HEK293 (cell line): ENCODE data around the gene NCOA3.

Source experiments
- CTCF ChIA-PET: fragments of 350-600 bp; formaldehyde crosslinking; extraction: SDS; loops from one replicate; lab custom pipeline; 2021; ENCODE audit warnings: antibody characterized with exemption; lab: Yijun Ruan, JAX
- POLR2A ChIA-PET: fragments of 300-600 bp; formaldehyde crosslinking; extraction: SDS; loops from one replicate; lab custom pipeline; 2020; ENCODE audit warnings: antibody characterized with exemption, inconsistent platforms; lab: Yijun Ruan, JAX
- H3K27ac ChIP-seq: fragments of 200-500 bp; sonication (Bioruptor generic); 2 replicates; pipeline ENCODE4 v1.5.1; 2014; ENCODE audit warnings: low read depth, low read length, control low read depth, inconsistent platforms; ENCODE audit errors: extremely low read depth
- H3K36me3 ChIP-seq, 2 experiments: fragments of 200-500 bp in 1 of 2; sonication (Bioruptor generic) in 1 of 2; 1 replicate in 1 of 2; 2 replicates in 1 of 2; pipeline ENCODE4 v1.5.1; 2014 to 2017; ENCODE audit warnings: inconsistent platforms in 2 of 2, low read length in 2 of 2; ENCODE audit not compliant: control insufficient read depth in 2 of 2, insufficient read depth in 1 of 2
- H3K4me1 ChIP-seq: fragments of 200-500 bp; sonication (Bioruptor generic); 2 replicates; pipeline ENCODE4 v1.5.1; 2014; ENCODE audit warnings: mild to moderate bottlenecking, low read length, inconsistent platforms; ENCODE audit not compliant: control insufficient read depth, insufficient read depth
- H3K4me3 ChIP-seq: 2 replicates; pipeline ENCODE4 v1.5.1; 2011; ENCODE audit warnings: low read depth, mild to moderate bottlenecking, control low read depth, low read length, moderate library complexity
- H3K9me3 ChIP-seq: fragments of 200-500 bp; sonication (Bioruptor generic); 2 replicates; pipeline ENCODE4 v1.5.1; 2014; ENCODE audit warnings: low read depth, low read length, inconsistent platforms; ENCODE audit not compliant: control insufficient read depth, insufficient read depth
- BCL11A ChIP-seq: fragments of 450-650 bp; formaldehyde crosslinking; IDR thresholded peaks from 2 replicates; pipeline ENCODE4 v1.5.1; 2016; ENCODE audit warnings: low read depth, missing biosample characterization, missing genetic modification characterization
- BCL11B ChIP-seq: fragments of 450-650 bp; formaldehyde crosslinking; IDR thresholded peaks from 2 replicates; pipeline ENCODE4 v1.5.1; 2016; ENCODE audit warnings: low read depth, missing biosample characterization, missing genetic modification characterization
- GLI4 ChIP-seq: fragments of 450-650 bp; formaldehyde crosslinking; IDR thresholded peaks from 2 replicates; pipeline ENCODE4 v1.5.1; 2016; ENCODE audit warnings: missing biosample characterization, missing genetic modification characterization
- GLIS2 ChIP-seq: fragments of 450-650 bp; formaldehyde crosslinking; IDR thresholded peaks from 2 replicates; pipeline ENCODE4 v1.5.1; 2016; ENCODE audit warnings: missing biosample characterization, missing genetic modification characterization
- SETDB1 ChIP-seq: IDR thresholded peaks from one replicate; pipeline ENCODE4 v1.6.1; 2017; ENCODE audit warnings: mild to moderate bottlenecking, low read length, moderate library complexity, mixed read lengths; ENCODE audit not compliant: insufficient read length
- ZBTB1 ChIP-seq: fragments of 450-650 bp; formaldehyde crosslinking; IDR thresholded peaks from 2 replicates; pipeline ENCODE4 v1.5.1; 2016; ENCODE audit warnings: missing biosample characterization, missing genetic modification characterization
- ZBTB10 ChIP-seq: fragments of 450-650 bp; formaldehyde crosslinking; IDR thresholded peaks from 2 replicates; pipeline ENCODE4 v1.5.1; 2016; ENCODE audit warnings: missing biosample characterization, missing genetic modification characterization
- ZFHX2 ChIP-seq: fragments of 450-650 bp; formaldehyde crosslinking; conservative IDR thresholded peaks from 2 replicates; pipeline ENCODE4 v1.5.1; 2016; ENCODE audit warnings: missing biosample characterization, missing genetic modification characterization
- ZNF132 ChIP-seq: fragments of 450-650 bp; formaldehyde crosslinking; IDR thresholded peaks from 2 replicates; pipeline ENCODE4 v1.5.1; 2017; ENCODE audit warnings: missing biosample characterization, missing genetic modification characterization, borderline replicate concordance
- ZNF140 ChIP-seq: fragments of 450-650 bp; formaldehyde crosslinking; IDR thresholded peaks from 2 replicates; pipeline ENCODE4 v1.5.1; 2016; ENCODE audit warnings: missing biosample characterization, missing genetic modification characterization
- ZNF18 ChIP-seq: fragments of 450-650 bp; formaldehyde crosslinking; IDR thresholded peaks from 2 replicates; pipeline ENCODE4 v1.5.1; 2016; ENCODE audit warnings: missing biosample characterization, missing genetic modification characterization
- ZNF184 ChIP-seq: fragments of 450-650 bp; IDR thresholded peaks from 2 replicates; pipeline ENCODE4 v1.5.1; 2018; ENCODE audit warnings: missing biosample characterization, mild to moderate bottlenecking, missing genetic modification characterization
- ZNF274 ChIP-seq, 2 experiments: fragments of 200-500 bp in 1 of 2; fragments of 450-650 bp in 1 of 2; sonication (Bioruptor generic) in 1 of 2; formaldehyde crosslinking in 1 of 2; IDR thresholded peaks; 2 replicates each; pipeline versions ENCODE4 v1.5.1 to v1.6.1; 2014 to 2016; ENCODE audit warnings: borderline replicate concordance in 1 of 2, inconsistent platforms in 1 of 2, low read length in 1 of 2, missing biosample characterization in 1 of 2, missing genetic modification characterization in 1 of 2
- ZNF561 ChIP-seq: fragments of 450-650 bp; IDR thresholded peaks from 2 replicates; pipeline ENCODE4 v1.5.1; 2018; ENCODE audit warnings: missing biosample characterization, missing genetic modification characterization, borderline replicate concordance
- ZNF677 ChIP-seq: fragments of 450-650 bp; IDR thresholded peaks from 2 replicates; pipeline ENCODE4 v1.5.0; 2018; ENCODE audit warnings: missing biosample characterization, mild to moderate bottlenecking, missing genetic modification characterization, moderate library complexity
- ZNF76 ChIP-seq: fragments of 450-650 bp; formaldehyde crosslinking; IDR thresholded peaks from 2 replicates; pipeline ENCODE4; 2016; ENCODE audit warnings: low read depth, missing biosample characterization, missing genetic modification characterization, borderline replicate concordance
- ZNF785 ChIP-seq: fragments of 450-650 bp; formaldehyde crosslinking; IDR thresholded peaks from 2 replicates; pipeline ENCODE4 v1.5.1; 2016; ENCODE audit warnings: missing biosample characterization, missing genetic modification characterization
- ZNF843 ChIP-seq: fragments of 450-650 bp; formaldehyde crosslinking; IDR thresholded peaks from 2 replicates; pipeline ENCODE4 v1.5.1; 2016; ENCODE audit warnings: missing biosample characterization, missing genetic modification characterization

NCOA3 gene

DNA sequence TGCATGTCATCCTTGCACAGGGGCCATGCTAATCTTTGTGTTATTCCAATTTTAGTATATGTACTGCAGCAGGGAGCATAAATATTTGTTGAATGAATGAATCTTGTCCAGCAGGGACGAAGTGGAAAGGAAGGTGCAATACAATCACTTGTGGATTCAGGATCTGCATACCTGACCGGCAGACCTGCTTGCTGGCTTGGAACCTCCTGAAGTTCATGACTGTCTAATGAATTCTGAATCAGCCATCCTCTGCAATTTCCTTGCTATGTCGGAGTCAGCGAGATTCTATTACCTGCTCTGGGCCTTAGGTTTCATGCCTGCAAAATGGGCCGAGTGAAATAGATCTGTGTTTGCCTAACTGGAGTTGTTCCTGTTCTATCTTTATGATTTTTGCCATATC is 17.4 kb upstream of the NCOA3 start (continued):
- TF ChIP-seq ZNF274 (IDR thresholded peaks at IDR 0.05; ENCODE audit: low read length) (no peak), ZNF274 (tag by site-specific recombination; IDR thresholded peaks at IDR 0.05; ENCODE audit: borderline replicate concordance) (no peak), ZNF132 (tag by site-specific recombination) (no peak), ZNF184 (no peak), ZNF140 (no peak), ZNF785 (tag by site-specific recombination) (no peak)
- TF ChIP-seq, all 188 proteins: peak for 0

- Histone ChIP-seq H3K4me1 (no peaks in the 10 kb centered on the region), H3K4me3 (no peak overlapping the region), H3K9me3 (no peaks in the 10 kb centered on the region), H3K36me3 (no peaks in the 10 kb centered on the region), H3K27ac (no peak overlapping the region)
- ChIA-PET POLR2A (no interaction called here), CTCF (no interaction called here)
- TF ChIP-seq ZNF18 (tag by site-specific recombination) (0 out of 2 replicates have a peak, but pooled peaks have one; percentile 29), ZNF843 (tag by site-specific recombination) (no peak)
Observed at GRCh38 chr20:47487175-47487917, 14.3 kb upstream of the NCOA3 start.

- no peak for TF ChIP-seq BCL11A (tag by site-specific recombination)
- no peak for TF ChIP-seq GLI4
- TF ChIP-seq ZFHX2 (tag by site-specific recombination), result no peak
- no peak for TF ChIP-seq ZBTB10 (tag by site-specific recombination)
- TF ChIP-seq BCL11B, result no peak
- TF ChIP-seq GLIS2 (tag by site-specific recombination), result no peak
- no peak for TF ChIP-seq ZNF76 (tag by site-specific recombination)
- no peak for TF ChIP-seq ZNF677 (tag by site-specific recombination)
- no peak for TF ChIP-seq ZNF561 (tag by site-specific recombination)
- no peak for TF ChIP-seq SETDB1
- no peak for TF ChIP-seq ZBTB1 (tag by site-specific recombination)
- no peaks in the 10 kb centered on the region for H3K36me3 ChIP-seq
- peaks cover 9% of the 10 kb centered on the region; the same call in 1 of the 2 replicates for H3K4me1 ChIP-seq
- H3K27ac ChIP-seq, result no peak overlapping the region
- no peak overlapping the region for H3K4me3 ChIP-seq
- ChIA-PET CTCF (no interaction called here), POLR2A (no interaction called here)
- no peaks in the 10 kb centered on the region for H3K9me3 ChIP-seq
Observed at GRCh38 chr20:47489448-47489872, 12.2 kb upstream of the NCOA3 start.
